ENCODE data around the gene SLC35E2B. TPM values are rescaled to one million over a fixed set of nuclear protein-coding genes. Genes with fewer than 3 reads are reported as not detected.

SLC35E2B gene
- total RNA-seq, 1 experiment from 2014 or later = 51.3 TPM

DNA sequence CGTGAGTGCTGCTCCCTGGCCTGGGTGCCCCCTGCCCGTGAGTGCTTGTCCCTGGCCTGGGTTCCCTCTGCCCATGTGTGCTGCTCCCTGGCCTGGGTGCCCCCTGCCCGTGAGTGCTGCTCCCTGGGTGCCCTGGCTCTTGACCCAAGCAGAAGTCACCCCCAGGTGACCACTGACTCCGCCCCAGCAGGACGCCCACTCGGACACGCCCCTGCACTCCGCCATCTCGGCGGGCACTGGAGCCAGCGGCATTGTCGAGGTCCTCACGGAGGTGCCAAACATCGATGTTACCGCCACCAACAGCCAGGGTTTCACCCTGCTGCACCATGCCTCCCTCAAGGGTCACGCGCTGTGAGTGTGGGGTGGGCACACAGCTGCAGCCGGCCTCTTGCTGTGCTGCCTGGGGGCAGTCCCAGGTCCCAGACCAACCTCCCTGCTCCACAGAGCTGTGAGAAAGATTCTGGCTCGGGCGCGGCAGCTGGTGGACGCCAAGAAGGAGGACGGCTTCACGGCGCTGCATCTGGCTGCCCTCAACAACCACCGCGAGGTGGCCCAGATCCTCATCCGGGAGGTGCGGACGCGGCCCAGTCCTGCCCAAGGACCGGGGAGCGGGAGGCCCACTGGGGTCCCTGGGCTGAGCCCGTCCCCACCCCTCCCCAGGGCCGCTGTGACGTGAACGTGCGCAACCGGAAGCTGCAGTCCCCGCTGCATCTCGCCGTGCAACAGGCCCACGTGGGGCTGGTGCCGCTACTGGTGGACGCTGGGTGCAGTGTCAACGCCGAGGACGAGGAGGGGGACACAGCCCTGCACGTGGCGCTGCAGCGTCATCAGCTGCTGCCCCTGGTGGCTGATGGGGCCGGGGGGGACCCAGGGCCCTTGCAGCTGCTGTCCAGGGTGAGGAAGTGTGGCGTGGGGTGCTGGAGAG, 64.5 kb downstream of the SLC35E2B start:
- Mint-ChIP-seq H3K4me3 (no peak overlapping the region; the same call in 1 of the 2 replicates), H3K27ac (no peak overlapping the region), H3K36me3 (no peaks in the 10 kb centered on the region), H3K4me1 (peaks cover 2% of the 10 kb centered on the region; the same call in 1 of the 2 replicates), H3K9me3 (no peaks in the 10 kb centered on the region), H3K27me3 (ENCODE audit: low read depth) (peaks cover 6% of the 10 kb centered on the region)
- ChIA-PET CTCF (interaction anchor here (0.7 to 2.2 kb wide), 11 partner anchors 8 to 281 kb away, joined by 3 to 30 read pairs (median 6); partner anchors contain the start of gene MIB2), POLR2A (interaction anchor here (0.6 to 1.8 kb wide), 2 partner anchors 13 to 254 kb away, joined by 4 to 7 read pairs; partner anchors contain the start of gene MIB2)
- ATAC-seq (no peak), DNase-seq (ENCODE audit: low spot score) (no peak)
- TF ChIP-seq PRRX2 (CRISPR knock-in tag; IDR thresholded peaks at IDR 0.05) (no peak), ELF4 (CRISPR knock-in tag; IDR thresholded peaks at IDR 0.05; ENCODE audit: low read depth) (no peak), FOXJ3 (CRISPR knock-in tag; IDR thresholded peaks at IDR 0.05; ENCODE audit: borderline replicate concordance) (no peak), ZNF317 (CRISPR knock-in tag; IDR thresholded peaks at IDR 0.05; ENCODE audit: borderline replicate concordance, low read depth) (no peak), JUN (CRISPR knock-in tag; IDR thresholded peaks at IDR 0.05) (no peak), NFYB (CRISPR knock-in tag; conservative IDR thresholded peaks at IDR 0.05; ENCODE audit: low read depth) (no peak), ZNF671 (CRISPR knock-in tag; IDR thresholded peaks at IDR 0.05) (no peak), ZNF219 (CRISPR knock-in tag; IDR thresholded peaks at IDR 0.05; ENCODE audit: borderline replicate concordance) (no peak), TCF7 (CRISPR knock-in tag; IDR thresholded peaks at IDR 0.05; ENCODE audit: low read depth) (no peak), ZNF423 (CRISPR knock-in tag; IDR thresholded peaks at IDR 0.05) (no peak), ZNF138 (CRISPR knock-in tag; conservative IDR thresholded peaks at IDR 0.05) (no peak), SMAD3 (CRISPR knock-in tag; IDR thresholded peaks at IDR 0.05; ENCODE audit: borderline replicate concordance) (no peak), RELA (CRISPR knock-in tag; IDR thresholded peaks at IDR 0.05; ENCODE audit: borderline replicate concordance) (no peak), CREM (CRISPR knock-in tag; IDR thresholded peaks at IDR 0.05) (no peak)
- TF ChIP-seq, protein P1, sequence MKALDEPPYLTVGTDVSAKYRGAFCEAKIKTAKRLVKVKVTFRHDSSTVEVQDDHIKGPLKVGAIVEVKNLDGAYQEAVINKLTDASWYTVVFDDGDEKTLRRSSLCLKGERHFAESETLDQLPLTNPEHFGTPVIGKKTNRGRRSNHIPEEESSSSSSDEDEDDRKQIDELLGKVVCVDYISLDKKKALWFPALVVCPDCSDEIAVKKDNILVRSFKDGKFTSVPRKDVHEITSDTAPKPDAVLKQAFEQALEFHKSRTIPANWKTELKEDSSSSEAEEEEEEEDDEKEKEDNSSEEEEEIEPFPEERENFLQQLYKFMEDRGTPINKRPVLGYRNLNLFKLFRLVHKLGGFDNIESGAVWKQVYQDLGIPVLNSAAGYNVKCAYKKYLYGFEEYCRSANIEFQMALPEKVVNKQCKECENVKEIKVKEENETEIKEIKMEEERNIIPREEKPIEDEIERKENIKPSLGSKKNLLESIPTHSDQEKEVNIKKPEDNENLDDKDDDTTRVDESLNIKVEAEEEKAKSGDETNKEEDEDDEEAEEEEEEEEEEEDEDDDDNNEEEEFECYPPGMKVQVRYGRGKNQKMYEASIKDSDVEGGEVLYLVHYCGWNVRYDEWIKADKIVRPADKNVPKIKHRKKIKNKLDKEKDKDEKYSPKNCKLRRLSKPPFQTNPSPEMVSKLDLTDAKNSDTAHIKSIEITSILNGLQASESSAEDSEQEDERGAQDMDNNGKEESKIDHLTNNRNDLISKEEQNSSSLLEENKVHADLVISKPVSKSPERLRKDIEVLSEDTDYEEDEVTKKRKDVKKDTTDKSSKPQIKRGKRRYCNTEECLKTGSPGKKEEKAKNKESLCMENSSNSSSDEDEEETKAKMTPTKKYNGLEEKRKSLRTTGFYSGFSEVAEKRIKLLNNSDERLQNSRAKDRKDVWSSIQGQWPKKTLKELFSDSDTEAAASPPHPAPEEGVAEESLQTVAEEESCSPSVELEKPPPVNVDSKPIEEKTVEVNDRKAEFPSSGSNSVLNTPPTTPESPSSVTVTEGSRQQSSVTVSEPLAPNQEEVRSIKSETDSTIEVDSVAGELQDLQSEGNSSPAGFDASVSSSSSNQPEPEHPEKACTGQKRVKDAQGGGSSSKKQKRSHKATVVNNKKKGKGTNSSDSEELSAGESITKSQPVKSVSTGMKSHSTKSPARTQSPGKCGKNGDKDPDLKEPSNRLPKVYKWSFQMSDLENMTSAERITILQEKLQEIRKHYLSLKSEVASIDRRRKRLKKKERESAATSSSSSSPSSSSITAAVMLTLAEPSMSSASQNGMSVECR (CRISPR knock-in tag; IDR thresholded peaks at IDR 0.05; ENCODE audit: borderline replicate concordance) = no peak; the same call in 1 of the 2 replicates
- TF ChIP-seq, protein P2, sequence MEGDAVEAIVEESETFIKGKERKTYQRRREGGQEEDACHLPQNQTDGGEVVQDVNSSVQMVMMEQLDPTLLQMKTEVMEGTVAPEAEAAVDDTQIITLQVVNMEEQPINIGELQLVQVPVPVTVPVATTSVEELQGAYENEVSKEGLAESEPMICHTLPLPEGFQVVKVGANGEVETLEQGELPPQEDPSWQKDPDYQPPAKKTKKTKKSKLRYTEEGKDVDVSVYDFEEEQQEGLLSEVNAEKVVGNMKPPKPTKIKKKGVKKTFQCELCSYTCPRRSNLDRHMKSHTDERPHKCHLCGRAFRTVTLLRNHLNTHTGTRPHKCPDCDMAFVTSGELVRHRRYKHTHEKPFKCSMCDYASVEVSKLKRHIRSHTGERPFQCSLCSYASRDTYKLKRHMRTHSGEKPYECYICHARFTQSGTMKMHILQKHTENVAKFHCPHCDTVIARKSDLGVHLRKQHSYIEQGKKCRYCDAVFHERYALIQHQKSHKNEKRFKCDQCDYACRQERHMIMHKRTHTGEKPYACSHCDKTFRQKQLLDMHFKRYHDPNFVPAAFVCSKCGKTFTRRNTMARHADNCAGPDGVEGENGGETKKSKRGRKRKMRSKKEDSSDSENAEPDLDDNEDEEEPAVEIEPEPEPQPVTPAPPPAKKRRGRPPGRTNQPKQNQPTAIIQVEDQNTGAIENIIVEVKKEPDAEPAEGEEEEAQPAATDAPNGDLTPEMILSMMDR (IDR thresholded peaks at IDR 0.05) = no peak
- TF ChIP-seq, protein P3, sequence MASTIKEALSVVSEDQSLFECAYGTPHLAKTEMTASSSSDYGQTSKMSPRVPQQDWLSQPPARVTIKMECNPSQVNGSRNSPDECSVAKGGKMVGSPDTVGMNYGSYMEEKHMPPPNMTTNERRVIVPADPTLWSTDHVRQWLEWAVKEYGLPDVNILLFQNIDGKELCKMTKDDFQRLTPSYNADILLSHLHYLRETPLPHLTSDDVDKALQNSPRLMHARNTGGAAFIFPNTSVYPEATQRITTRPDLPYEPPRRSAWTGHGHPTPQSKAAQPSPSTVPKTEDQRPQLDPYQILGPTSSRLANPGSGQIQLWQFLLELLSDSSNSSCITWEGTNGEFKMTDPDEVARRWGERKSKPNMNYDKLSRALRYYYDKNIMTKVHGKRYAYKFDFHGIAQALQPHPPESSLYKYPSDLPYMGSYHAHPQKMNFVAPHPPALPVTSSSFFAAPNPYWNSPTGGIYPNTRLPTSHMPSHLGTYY (CRISPR knock-in tag; IDR thresholded peaks at IDR 0.05) = no peak
- TF ChIP-seq, protein P4, sequence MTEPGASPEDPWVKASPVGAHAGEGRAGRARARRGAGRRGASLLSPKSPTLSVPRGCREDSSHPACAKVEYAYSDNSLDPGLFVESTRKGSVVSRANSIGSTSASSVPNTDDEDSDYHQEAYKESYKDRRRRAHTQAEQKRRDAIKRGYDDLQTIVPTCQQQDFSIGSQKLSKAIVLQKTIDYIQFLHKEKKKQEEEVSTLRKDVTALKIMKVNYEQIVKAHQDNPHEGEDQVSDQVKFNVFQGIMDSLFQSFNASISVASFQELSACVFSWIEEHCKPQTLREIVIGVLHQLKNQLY (CRISPR knock-in tag; IDR thresholded peaks at IDR 0.05) = no peak
- TF ChIP-seq, protein P5, sequence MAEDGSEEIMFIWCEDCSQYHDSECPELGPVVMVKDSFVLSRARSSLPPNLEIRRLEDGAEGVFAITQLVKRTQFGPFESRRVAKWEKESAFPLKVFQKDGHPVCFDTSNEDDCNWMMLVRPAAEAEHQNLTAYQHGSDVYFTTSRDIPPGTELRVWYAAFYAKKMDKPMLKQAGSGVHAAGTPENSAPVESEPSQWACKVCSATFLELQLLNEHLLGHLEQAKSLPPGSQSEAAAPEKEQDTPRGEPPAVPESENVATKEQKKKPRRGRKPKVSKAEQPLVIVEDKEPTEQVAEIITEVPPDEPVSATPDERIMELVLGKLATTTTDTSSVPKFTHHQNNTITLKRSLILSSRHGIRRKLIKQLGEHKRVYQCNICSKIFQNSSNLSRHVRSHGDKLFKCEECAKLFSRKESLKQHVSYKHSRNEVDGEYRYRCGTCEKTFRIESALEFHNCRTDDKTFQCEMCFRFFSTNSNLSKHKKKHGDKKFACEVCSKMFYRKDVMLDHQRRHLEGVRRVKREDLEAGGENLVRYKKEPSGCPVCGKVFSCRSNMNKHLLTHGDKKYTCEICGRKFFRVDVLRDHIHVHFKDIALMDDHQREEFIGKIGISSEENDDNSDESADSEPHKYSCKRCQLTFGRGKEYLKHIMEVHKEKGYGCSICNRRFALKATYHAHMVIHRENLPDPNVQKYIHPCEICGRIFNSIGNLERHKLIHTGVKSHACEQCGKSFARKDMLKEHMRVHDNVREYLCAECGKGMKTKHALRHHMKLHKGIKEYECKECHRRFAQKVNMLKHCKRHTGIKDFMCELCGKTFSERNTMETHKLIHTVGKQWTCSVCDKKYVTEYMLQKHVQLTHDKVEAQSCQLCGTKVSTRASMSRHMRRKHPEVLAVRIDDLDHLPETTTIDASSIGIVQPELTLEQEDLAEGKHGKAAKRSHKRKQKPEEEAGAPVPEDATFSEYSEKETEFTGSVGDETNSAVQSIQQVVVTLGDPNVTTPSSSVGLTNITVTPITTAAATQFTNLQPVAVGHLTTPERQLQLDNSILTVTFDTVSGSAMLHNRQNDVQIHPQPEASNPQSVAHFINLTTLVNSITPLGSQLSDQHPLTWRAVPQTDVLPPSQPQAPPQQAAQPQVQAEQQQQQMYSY (CRISPR knock-in tag; IDR thresholded peaks at IDR 0.05) = no peak
